SK-N-SH treated with all-trans-retinoic acid at 6 μM for 48 hours (cell line): Measurements from ENCODE around the gene RPGRIP1L.

Experiments used
- ARNTL ChIP-seq: fragments of 450-650 bp; formaldehyde crosslinking; IDR thresholded peaks from 2 replicates; pipeline ENCODE4 v1.5.0; 2020; ENCODE audit warnings: low read depth, mild to moderate bottlenecking, moderate library complexity, borderline replicate concordance
- CREB5 ChIP-seq: fragments of 250-450 bp; sonication (Bioruptor Pico); IDR thresholded peaks from 2 replicates; pipeline ENCODE4 v1.5.1; 2020; ENCODE audit warnings: low read depth, mild to moderate bottlenecking, moderate library complexity
- OSR1 ChIP-seq: fragments of 250-450 bp; sonication (Bioruptor Pico); IDR thresholded peaks from 2 replicates; pipeline ENCODE4 v1.8.0; 2022; ENCODE audit warnings: moderate library complexity, mild to moderate bottlenecking, inconsistent platforms
- PPARA ChIP-seq: fragments of 250-450 bp; sonication (Bioruptor Pico); IDR thresholded peaks from 2 replicates; pipeline ENCODE4 v1.5.0; 2020; ENCODE audit warnings: mild to moderate bottlenecking, borderline replicate concordance
- RARB ChIP-seq: fragments of 250-450 bp; sonication (Bioruptor Pico); IDR thresholded peaks from 2 replicates; pipeline ENCODE4 v1.8.0; 2021; ENCODE audit warnings: mild to moderate bottlenecking, moderate library complexity
- SNAI2 ChIP-seq: fragments of 250-450 bp; sonication (Bioruptor Pico); IDR thresholded peaks from 2 replicates; pipeline ENCODE4 v1.5.0; 2020; ENCODE audit warnings: mild to moderate bottlenecking, moderate library complexity
- TCF4 ChIP-seq: fragments of 250-450 bp; sonication (Bioruptor Pico); IDR thresholded peaks from 2 replicates; pipeline ENCODE4 v1.8.0; 2021; ENCODE audit warnings: mild to moderate bottlenecking, moderate library complexity, borderline replicate concordance
- TOX ChIP-seq: fragments of 250-450 bp; sonication (Bioruptor Pico); IDR thresholded peaks from 2 replicates; pipeline ENCODE4 v1.8.0; 2021; ENCODE audit warnings: mild to moderate bottlenecking, moderate library complexity, borderline replicate concordance
- ZC3H10 ChIP-seq: fragments of 250-450 bp; sonication (Bioruptor Pico); IDR thresholded peaks from 2 replicates; pipeline ENCODE4 v1.5.1; 2021; ENCODE audit warnings: mild to moderate bottlenecking, moderate library complexity
- ZFP30 ChIP-seq: fragments of 450-650 bp; formaldehyde crosslinking; IDR thresholded peaks from 2 replicates; pipeline ENCODE4 v1.5.0; 2022; ENCODE audit warnings: mild to moderate bottlenecking, moderate library complexity
- ZNF70 ChIP-seq: fragments of 450-650 bp; formaldehyde crosslinking; IDR thresholded peaks from 2 replicates; pipeline ENCODE4 v1.5.0; 2020; ENCODE audit warnings: mild to moderate bottlenecking, moderate library complexity
- TF ChIP-seq, protein P1 (sequence below): fragments of 250-450 bp; sonication (Bioruptor Pico); IDR thresholded peaks from 2 replicates; pipeline ENCODE4 v1.5.0; 2020; ENCODE audit warnings: mild to moderate bottlenecking, moderate library complexity
- TF ChIP-seq, protein P2 (sequence below): fragments of 250-450 bp; sonication (Bioruptor Pico); IDR thresholded peaks from 2 replicates; pipeline ENCODE4 v1.8.0; 2021; ENCODE audit warnings: low read depth, mild to moderate bottlenecking, moderate library complexity, borderline replicate concordance

- no peak for TF ChIP-seq OSR1 (CRISPR knock-in tag)
- no peak for TF ChIP-seq CREB5
- TF ChIP-seq SNAI2 (CRISPR knock-in tag), result no peak
- TF ChIP-seq ZFP30 (CRISPR knock-in tag), result no peak
- TF ChIP-seq, protein P1, sequence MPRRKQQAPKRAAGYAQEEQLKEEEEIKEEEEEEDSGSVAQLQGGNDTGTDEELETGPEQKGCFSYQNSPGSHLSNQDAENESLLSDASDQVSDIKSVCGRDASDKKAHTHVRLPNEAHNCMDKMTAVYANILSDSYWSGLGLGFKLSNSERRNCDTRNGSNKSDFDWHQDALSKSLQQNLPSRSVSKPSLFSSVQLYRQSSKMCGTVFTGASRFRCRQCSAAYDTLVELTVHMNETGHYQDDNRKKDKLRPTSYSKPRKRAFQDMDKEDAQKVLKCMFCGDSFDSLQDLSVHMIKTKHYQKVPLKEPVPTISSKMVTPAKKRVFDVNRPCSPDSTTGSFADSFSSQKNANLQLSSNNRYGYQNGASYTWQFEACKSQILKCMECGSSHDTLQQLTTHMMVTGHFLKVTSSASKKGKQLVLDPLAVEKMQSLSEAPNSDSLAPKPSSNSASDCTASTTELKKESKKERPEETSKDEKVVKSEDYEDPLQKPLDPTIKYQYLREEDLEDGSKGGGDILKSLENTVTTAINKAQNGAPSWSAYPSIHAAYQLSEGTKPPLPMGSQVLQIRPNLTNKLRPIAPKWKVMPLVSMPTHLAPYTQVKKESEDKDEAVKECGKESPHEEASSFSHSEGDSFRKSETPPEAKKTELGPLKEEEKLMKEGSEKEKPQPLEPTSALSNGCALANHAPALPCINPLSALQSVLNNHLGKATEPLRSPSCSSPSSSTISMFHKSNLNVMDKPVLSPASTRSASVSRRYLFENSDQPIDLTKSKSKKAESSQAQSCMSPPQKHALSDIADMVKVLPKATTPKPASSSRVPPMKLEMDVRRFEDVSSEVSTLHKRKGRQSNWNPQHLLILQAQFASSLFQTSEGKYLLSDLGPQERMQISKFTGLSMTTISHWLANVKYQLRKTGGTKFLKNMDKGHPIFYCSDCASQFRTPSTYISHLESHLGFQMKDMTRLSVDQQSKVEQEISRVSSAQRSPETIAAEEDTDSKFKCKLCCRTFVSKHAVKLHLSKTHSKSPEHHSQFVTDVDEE (CRISPR knock-in tag), result no peak
- TF ChIP-seq RARB (CRISPR knock-in tag), result no peak
- TF ChIP-seq, protein P2, sequence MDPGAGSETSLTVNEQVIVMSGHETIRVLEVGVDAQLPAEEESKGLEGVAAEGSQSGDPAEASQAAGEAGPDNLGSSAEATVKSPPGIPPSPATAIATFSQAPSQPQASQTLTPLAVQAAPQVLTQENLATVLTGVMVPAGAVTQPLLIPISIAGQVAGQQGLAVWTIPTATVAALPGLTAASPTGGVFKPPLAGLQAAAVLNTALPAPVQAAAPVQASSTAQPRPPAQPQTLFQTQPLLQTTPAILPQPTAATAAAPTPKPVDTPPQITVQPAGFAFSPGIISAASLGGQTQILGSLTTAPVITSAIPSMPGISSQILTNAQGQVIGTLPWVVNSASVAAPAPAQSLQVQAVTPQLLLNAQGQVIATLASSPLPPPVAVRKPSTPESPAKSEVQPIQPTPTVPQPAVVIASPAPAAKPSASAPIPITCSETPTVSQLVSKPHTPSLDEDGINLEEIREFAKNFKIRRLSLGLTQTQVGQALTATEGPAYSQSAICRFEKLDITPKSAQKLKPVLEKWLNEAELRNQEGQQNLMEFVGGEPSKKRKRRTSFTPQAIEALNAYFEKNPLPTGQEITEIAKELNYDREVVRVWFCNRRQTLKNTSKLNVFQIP (CRISPR knock-in tag), result no peak
- no peak for TF ChIP-seq ARNTL (CRISPR knock-in tag)
- no peak for TF ChIP-seq ZNF70 (CRISPR knock-in tag)
- no peak for TF ChIP-seq TOX (CRISPR knock-in tag)
- TF ChIP-seq TCF4, result no peak
- TF ChIP-seq ZC3H10 (CRISPR knock-in tag), result no peak
- no peak for TF ChIP-seq PPARA
Observed at GRCh38 chr16:53666786-53667415, 36.8 kb downstream of the RPGRIP1L start.
